CD4-positive, CD25-positive, alpha-beta regulatory T cell (primary cell): Measurements from ENCODE around the gene ADGRG7. TPM values are rescaled to one million over a fixed set of nuclear protein-coding genes. Genes with fewer than 3 reads are reported as not detected.

Experiments
- ATAC-seq, 2 donors: fragments of 150-1000 bp; cut with Tn5 transposase; one replicate each; pipeline ENCODE4 v1.10.0; 2021; ENCODE audit warnings: low read depth in 2 of 2, moderate number of reproducible peaks in 2 of 2, moderate library complexity in 1 of 2
- DNase-seq, 3 donors: peaks; one replicate each; pipeline versions ENCODE4 v3.0.0 to v3.0.0-alpha.2; 2012 to 2022; ENCODE audit warnings: mixed read lengths in 1 of 3
- H3K27ac ChIP-seq: one replicate; pipeline ENCODE4 v1.7.0; 2013; ENCODE audit warnings: mild to moderate bottlenecking, low read length; ENCODE audit not compliant: insufficient read depth, poor library complexity, severe bottlenecking
- H3K27me3 ChIP-seq: one replicate; pipeline ENCODE4 v1.7.0; 2013; ENCODE audit warnings: low read length; ENCODE audit not compliant: control insufficient read depth, insufficient read depth
- H3K36me3 ChIP-seq: one replicate; pipeline ENCODE4 v1.7.0; 2013; ENCODE audit warnings: mild to moderate bottlenecking, low read length, moderate library complexity; ENCODE audit not compliant: control insufficient read depth, insufficient read depth
- H3K4me1 ChIP-seq: 2 replicates; pipeline ENCODE4 v1.7.0; 2013; ENCODE audit warnings: mild to moderate bottlenecking, low read length; ENCODE audit not compliant: insufficient read depth, control insufficient read depth, poor library complexity, severe bottlenecking
- H3K4me3 ChIP-seq: one replicate; pipeline ENCODE4 v1.7.0; 2013; ENCODE audit warnings: low read depth, mild to moderate bottlenecking, low read length, moderate library complexity
- H3K9me3 ChIP-seq, 2 experiments: 1 replicate in 1 of 2; 2 replicates in 1 of 2; pipeline ENCODE4 v1.7.0; 2013; ENCODE audit warnings: low read length in 2 of 2, mild to moderate bottlenecking in 1 of 2, moderate library complexity in 1 of 2; ENCODE audit not compliant: control insufficient read depth in 2 of 2
- H3K27ac Mint-ChIP-seq, 3 donors: one replicate each; pipeline ENCODE4 v1.8.0; 2020 to 2022; ENCODE audit warnings: mild to moderate bottlenecking in 3 of 3, mixed read lengths in 3 of 3, moderate library complexity in 2 of 3
- H3K27me3 Mint-ChIP-seq: one replicate; pipeline ENCODE4 v1.8.0; 2022; ENCODE audit warnings: mild to moderate bottlenecking, mixed read lengths
- H3K36me3 Mint-ChIP-seq: one replicate; pipeline ENCODE4 v1.8.0; 2020; ENCODE audit warnings: mixed read lengths
- H3K4me1 Mint-ChIP-seq, 4 donors: one replicate each; pipeline ENCODE4 v1.8.0; 2020 to 2022; ENCODE audit warnings: mixed read lengths in 4 of 4, mild to moderate bottlenecking in 1 of 4
- H3K4me3 Mint-ChIP-seq, 4 donors: one replicate each; pipeline ENCODE4 v1.8.0; 2020 to 2022; ENCODE audit warnings: mild to moderate bottlenecking in 4 of 4, mixed read lengths in 4 of 4, moderate library complexity in 3 of 4
- H3K9me3 Mint-ChIP-seq, 7 donors: one replicate each; pipeline ENCODE4 v1.8.0; 2020 to 2022; ENCODE audit warnings: mixed read lengths in 7 of 7, mild to moderate bottlenecking in 3 of 7, moderate library complexity in 2 of 7
- polyA plus RNA-seq, 4 donors: library from polyadenylated mRNA; unstranded; fragments of 300-500 nt; fragmentation: Illumina TruSeq; gene quantifications; one replicate each; pipeline ENCODE4 v1.2.3, GENCODE V29; 2021
- total RNA-seq: library from RNA; stranded (reverse); gene quantifications from one replicate; pipeline ENCODE4 v1.2.3, GENCODE V29; 2022

ADGRG7 gene
- total and polyA plus RNA-seq, 5 donors from 2014 or later: not detected

DNA sequence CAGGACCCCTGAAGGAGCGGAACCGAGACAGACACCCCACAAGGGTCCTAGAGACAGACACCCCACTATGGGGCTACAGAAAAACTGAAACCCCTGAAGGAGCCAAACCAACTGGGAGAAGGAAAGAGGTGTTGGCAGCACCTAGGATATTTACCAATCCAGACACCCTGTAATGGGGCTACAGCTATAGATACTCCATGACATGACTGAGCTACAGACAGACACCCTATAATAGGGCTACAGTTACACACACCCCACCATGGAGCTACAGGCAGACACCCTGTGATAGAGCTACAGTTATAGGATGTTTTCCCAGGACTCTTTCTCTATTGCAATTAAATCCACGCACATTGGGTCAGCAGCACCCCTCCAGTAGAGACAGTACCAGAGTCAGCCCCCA, 22.6 kb upstream of the ADGRG7 start:
- Histone ChIP-seq H3K36me3 (no peaks in the 10 kb centered on the region), H3K4me3 (no peak overlapping the region), H3K27ac (no peak overlapping the region), H3K9me3 (no peaks in the 10 kb centered on the region), H3K4me1 (no peaks in the 10 kb centered on the region), H3K27me3 (peaks cover 2% of the 10 kb centered on the region)
- peaks cover 0 to 3% (median 2%) of the 10 kb centered on the region in 4 donors for H3K4me1 Mint-ChIP-seq
- ATAC-seq (no peak), DNase-seq (no peak)
- H3K27me3 Mint-ChIP-seq: peaks cover 11% of the 10 kb centered on the region
- no peak overlapping the region for H3K27ac Mint-ChIP-seq
- no peak overlapping the region for H3K4me3 Mint-ChIP-seq
- no peaks in the 10 kb centered on the region for H3K36me3 Mint-ChIP-seq
- H3K9me3 Mint-ChIP-seq: peaks cover 0 to 2% (median 0%) of the 10 kb centered on the region in 7 donors

DNA sequence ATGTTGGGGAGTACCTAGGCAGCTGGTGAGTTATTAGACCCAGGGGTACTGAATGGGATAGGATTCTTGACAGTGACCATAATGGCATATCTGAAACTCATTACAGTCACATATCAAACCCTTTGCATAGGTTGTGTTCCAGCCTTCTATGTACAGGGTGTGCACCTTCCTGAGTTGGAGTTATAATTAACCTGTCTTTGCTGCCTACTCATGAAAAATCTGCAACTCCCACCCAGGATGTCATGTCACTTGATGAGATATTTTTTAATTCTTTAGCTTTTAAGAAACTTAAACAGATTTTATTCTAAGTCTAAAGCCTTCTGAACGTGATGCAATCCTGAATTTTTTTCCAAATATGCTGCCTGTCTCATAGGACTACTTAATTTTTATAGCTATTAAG, 21.1 kb upstream of the ADGRG7 start:
- peaks cover 0 to 3% (median 2%) of the 10 kb centered on the region in 4 donors for H3K4me1 Mint-ChIP-seq
- no peak for ATAC-seq
- H3K36me3 Mint-ChIP-seq: no peaks in the 10 kb centered on the region
- no peak overlapping the region for H3K4me3 ChIP-seq
- H3K4me3 Mint-ChIP-seq: no peak overlapping the region
- no peak overlapping the region for H3K27ac ChIP-seq
- no peaks in the 10 kb centered on the region for H3K9me3 ChIP-seq
- peaks cover 2% of the 10 kb centered on the region for H3K27me3 ChIP-seq
- H3K9me3 Mint-ChIP-seq: peaks cover 0 to 2% (median 0%) of the 10 kb centered on the region in 7 donors
- H3K27me3 Mint-ChIP-seq: peaks cover 4% of the 10 kb centered on the region
- no peaks in the 10 kb centered on the region for H3K4me1 ChIP-seq
- no peaks in the 10 kb centered on the region for H3K36me3 ChIP-seq
- no peak for DNase-seq
- H3K27ac Mint-ChIP-seq: no peak overlapping the region

DNA sequence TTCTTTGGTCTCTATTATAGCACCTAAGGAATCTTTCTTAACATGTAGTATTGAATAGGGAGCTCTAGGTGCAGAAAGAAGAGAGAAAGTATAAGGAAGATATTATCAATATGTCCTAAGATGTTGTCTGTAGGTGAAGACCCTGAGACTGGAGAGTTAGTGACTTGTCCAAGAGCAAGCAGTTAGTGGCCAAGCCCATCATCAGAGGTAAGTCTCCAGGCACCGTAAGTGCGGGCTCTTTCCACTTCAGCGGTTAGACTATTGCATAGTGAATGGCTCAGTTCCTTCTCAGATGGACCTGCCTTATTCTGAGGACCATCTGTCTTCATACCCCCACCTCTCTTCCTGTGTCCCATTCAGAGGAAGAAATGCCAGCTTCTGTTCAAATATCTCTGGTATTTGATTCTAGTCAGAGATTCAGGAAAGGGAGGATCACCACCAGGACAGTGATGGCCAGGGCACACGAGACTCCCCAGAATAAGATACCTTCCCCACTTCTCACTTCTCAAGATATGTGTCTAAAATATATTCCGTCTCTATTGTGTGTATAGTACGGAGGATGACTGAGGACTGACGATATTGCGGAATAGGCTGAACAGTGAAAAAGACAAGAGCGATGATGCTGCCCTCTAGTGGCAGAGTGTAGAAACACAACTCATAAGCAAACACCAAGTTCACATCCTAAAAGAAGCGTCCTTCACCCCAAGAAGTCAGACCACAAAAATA, 19.1 kb upstream of the ADGRG7 start:
- H3K36me3 ChIP-seq: no peaks in the 10 kb centered on the region
- H3K27me3 Mint-ChIP-seq: peaks cover 9% of the 10 kb centered on the region
- H3K9me3 ChIP-seq: no peaks in the 10 kb centered on the region
- H3K27me3 ChIP-seq: peaks cover 2% of the 10 kb centered on the region
- peak overlapping the region in 2 of 4 donors; percentile 25 to 36 for H3K4me3 Mint-ChIP-seq
- no peaks in the 10 kb centered on the region for H3K36me3 Mint-ChIP-seq
- no peak overlapping the region for H3K27ac ChIP-seq
- H3K4me1 Mint-ChIP-seq: peaks cover 0 to 3% (median 2%) of the 10 kb centered on the region in 4 donors
- DNase-seq (peak; percentile 38 to 79 (median 67)), ATAC-seq (peak; percentile 79 to 91)
- no peaks in the 10 kb centered on the region for H3K4me1 ChIP-seq
- H3K4me3 ChIP-seq: peak overlapping the region; percentile 38
- peaks cover 0 to 2% (median 0%) of the 10 kb centered on the region in 7 donors for H3K9me3 Mint-ChIP-seq
- no peak overlapping the region for H3K27ac Mint-ChIP-seq

DNA sequence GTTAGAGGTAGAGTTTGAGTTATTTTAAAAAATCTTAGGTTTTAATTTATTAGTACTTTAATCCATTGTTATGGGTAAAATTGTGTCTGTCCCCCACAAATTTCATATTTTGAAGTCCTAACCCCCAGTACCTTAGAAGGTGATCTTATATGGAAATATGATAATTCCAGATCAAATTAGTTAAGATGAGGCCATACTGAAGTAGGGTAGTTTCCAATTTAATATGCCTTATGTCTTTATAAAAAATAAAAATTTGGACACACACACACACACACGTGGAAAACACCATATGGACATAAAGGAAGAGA, 18.6 kb upstream of the ADGRG7 start:
- peaks cover 11% of the 10 kb centered on the region for H3K27me3 Mint-ChIP-seq
- DNase-seq (no peak), ATAC-seq (no peak)
- H3K4me1 ChIP-seq: no peaks in the 10 kb centered on the region
- H3K4me3 ChIP-seq: no peak overlapping the region
- peaks cover 0 to 2% (median 0%) of the 10 kb centered on the region in 7 donors for H3K9me3 Mint-ChIP-seq
- H3K36me3 Mint-ChIP-seq: no peaks in the 10 kb centered on the region
- H3K4me1 Mint-ChIP-seq: peaks cover 0 to 3% (median 2%) of the 10 kb centered on the region in 4 donors
- no peak overlapping the region for H3K27ac Mint-ChIP-seq
- H3K4me3 Mint-ChIP-seq: no peak overlapping the region
- no peak overlapping the region for H3K27ac ChIP-seq
- H3K36me3 ChIP-seq: no peaks in the 10 kb centered on the region
- peaks cover 2% of the 10 kb centered on the region for H3K27me3 ChIP-seq
- H3K9me3 ChIP-seq: no peaks in the 10 kb centered on the region

DNA sequence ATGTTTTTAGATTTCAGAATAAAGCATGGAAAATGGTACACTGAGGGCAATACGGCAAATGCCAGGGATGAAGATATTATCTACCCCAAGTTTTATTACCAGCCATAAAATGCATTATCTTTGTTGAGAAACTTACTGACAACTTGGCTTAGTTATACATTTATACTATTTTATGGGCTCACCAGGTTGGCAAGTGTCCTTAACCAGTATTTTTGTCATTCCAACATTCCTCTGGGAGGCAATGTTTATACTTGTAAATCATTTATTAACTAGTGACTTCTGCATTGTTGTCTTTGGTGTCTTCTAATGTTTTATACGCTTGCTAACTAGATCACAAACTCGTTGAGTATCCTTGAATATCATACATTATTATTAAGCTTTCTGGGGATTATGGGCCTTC, 18.0 kb upstream of the ADGRG7 start:
- no peak overlapping the region for H3K4me3 ChIP-seq
- H3K4me1 Mint-ChIP-seq: peaks cover 0 to 3% (median 2%) of the 10 kb centered on the region in 4 donors
- peaks cover 0 to under 1% (median 0%) of the 10 kb centered on the region in 7 donors for H3K9me3 Mint-ChIP-seq
- no peak overlapping the region for H3K27ac ChIP-seq
- peaks cover 2% of the 10 kb centered on the region for H3K27me3 ChIP-seq
- no peak overlapping the region for H3K4me3 Mint-ChIP-seq
- H3K9me3 ChIP-seq: no peaks in the 10 kb centered on the region
- H3K4me1 ChIP-seq: no peaks in the 10 kb centered on the region
- peaks cover 13% of the 10 kb centered on the region for H3K27me3 Mint-ChIP-seq
- ATAC-seq: no peak
- no peaks in the 10 kb centered on the region for H3K36me3 Mint-ChIP-seq
- H3K36me3 ChIP-seq: no peaks in the 10 kb centered on the region
- H3K27ac Mint-ChIP-seq: no peak overlapping the region
- DNase-seq: no peak

DNA sequence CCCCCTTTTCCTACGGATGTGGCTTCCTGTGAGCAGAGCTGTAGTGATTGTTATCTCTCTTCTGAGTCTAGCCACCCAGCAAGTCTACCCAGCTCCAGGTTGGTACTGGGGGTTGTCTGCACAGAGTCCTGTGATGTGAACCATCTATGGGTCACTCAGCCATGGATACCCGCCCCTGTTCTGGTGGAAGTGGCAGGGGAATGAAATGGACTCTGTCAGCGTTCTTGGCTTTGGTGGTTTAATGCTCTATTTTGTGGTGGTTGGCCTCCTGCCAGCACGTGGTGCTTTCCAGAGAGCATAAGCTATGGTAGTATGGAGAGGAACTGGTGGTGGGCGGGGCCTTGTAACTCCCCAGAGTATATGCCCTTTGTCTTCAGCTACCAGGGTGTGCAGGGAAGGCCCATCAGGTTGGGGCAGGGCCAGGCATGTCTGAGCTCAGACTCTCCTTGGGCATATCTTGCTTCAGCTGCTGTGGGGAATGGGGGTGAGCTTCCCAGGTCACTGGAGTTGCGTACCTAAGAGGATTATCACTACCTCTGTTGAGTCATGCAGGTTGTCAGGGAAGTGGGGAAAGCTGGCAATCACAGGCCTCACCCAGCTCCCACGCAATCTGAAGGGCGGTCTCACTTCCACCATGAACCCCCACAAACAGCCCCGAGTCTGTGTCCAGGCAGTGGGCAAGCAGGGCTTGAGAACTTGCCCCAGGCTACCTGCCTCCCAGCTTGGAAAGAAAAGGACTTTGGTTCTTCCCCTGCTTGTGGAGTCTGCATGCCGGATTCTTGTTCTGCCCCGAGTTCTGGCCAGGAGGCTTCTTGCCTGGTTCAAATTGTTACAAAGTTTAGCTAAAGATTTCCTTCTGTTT, 9.0 kb upstream of the ADGRG7 start:
- peaks cover 0 to 9% (median 2%) of the 10 kb centered on the region in 7 donors for H3K9me3 Mint-ChIP-seq
- Histone ChIP-seq H3K4me3 (no peak overlapping the region), H3K36me3 (no peaks in the 10 kb centered on the region), H3K27ac (no peak overlapping the region), H3K27me3 (no peaks in the 10 kb centered on the region), H3K4me1 (peaks cover 10% of the 10 kb centered on the region), H3K9me3 (no peaks in the 10 kb centered on the region)
- no peak overlapping the region for H3K4me3 Mint-ChIP-seq
- H3K27ac Mint-ChIP-seq: no peak overlapping the region
- no peaks in the 10 kb centered on the region for H3K36me3 Mint-ChIP-seq
- H3K27me3 Mint-ChIP-seq: peaks cover 17% of the 10 kb centered on the region
- H3K4me1 Mint-ChIP-seq: peaks cover 0 to 21% (median 12%) of the 10 kb centered on the region in 4 donors
- DNase-seq (no peak), ATAC-seq (no peak)

DNA sequence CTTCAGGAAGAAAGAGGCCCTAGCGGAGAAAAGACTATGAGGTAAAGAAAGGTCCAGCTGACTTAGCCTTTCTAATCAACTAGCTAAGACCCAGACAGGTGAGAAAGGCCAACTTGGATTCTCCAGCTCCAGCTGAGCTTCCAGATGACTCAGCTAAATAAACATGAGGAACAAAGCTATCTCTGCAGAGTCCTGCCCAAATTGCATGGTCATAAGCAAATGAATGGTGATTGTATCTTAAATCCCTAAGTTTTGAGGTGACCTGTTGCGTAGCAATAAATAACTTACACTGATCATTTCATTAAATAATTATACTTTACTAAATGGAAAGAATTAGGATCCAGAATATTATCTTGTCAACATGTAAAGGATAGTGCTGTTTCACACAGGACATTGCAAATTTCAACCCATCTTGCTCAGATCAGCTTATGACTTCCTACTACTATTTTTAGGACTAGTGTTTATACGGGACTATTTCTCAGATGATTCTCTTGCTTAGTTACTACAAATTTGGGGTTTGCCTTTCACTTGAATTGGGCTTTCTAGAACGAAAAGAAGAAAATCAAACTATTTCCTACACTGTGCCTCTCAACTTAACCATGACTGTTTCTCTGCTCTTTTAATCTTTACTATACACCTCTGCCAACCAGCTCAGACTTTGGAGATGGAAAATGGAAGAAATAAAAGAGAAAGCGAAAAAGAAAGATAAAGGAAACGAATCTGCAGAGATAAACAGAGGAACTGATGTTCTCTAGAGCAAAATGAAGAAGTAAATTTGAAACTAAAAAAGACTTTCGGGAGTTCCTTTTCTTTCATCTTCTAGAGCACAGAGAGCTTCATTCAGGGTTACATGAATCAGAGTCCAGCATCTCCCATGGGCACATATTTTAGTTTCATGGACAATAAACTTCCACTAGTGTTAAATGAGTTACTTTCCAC, 6.6 kb upstream of the ADGRG7 start:
- Mint-ChIP-seq H3K4me3 (peak overlapping the region in 3 of 4 donors; percentile 25 to 88 (median 44)), H3K27ac (no peak overlapping the region), H3K27me3 (peaks cover 12% of the 10 kb centered on the region), H3K9me3 (peaks cover 0 to 9% (median 2%) of the 10 kb centered on the region in 7 donors), H3K36me3 (no peaks in the 10 kb centered on the region), H3K4me1 (peaks cover 0 to 21% (median 12%) of the 10 kb centered on the region in 4 donors)
- Histone ChIP-seq H3K9me3 (no peaks in the 10 kb centered on the region), H3K4me3 (peak overlapping the region; percentile 32), H3K4me1 (peaks cover 10% of the 10 kb centered on the region), H3K27me3 (peaks cover 6% of the 10 kb centered on the region), H3K36me3 (no peaks in the 10 kb centered on the region), H3K27ac (no peak overlapping the region)
- DNase-seq: peak in 1 of 3 donors; percentile 30
- no peak for ATAC-seq
